OCI-LY1 (cell line): ENCODE measurements around the gene ZBTB16.

Experiments
- H2AFZ ChIP-seq: fragments of 200-600 bp; sonication (generic), shearing (Covaris generic); 2 replicates; pipeline ENCODE4 v1.6.0; 2014; ENCODE audit warnings: antibody characterized with exemption, mild to moderate bottlenecking, low read length
- H3F3A ChIP-seq: fragments of 200-600 bp; sonication (generic), shearing (Covaris generic); 2 replicates; pipeline ENCODE4 v1.6.0; 2014; ENCODE audit warnings: mild to moderate bottlenecking, antibody characterized with exemption, low read length, moderate library complexity; ENCODE audit not compliant: insufficient read depth
- H3K27ac ChIP-seq: fragments of 200-600 bp; sonication (generic); 2 replicates; pipeline ENCODE4 v1.5.1; 2014; ENCODE audit warnings: low read length, mixed run types, mild to moderate bottlenecking, low read depth; ENCODE audit not compliant: poor library complexity, severe bottlenecking
- H3K27me3 ChIP-seq: fragments of 200-600 bp; sonication (generic); 2 replicates; pipeline ENCODE4 v1.6.0; 2014; ENCODE audit warnings: antibody characterized with exemption, mild to moderate bottlenecking, low read length, moderate library complexity; ENCODE audit not compliant: insufficient read depth
- H3K36me3 ChIP-seq: fragments of 200-600 bp; sonication (generic); 2 replicates; pipeline ENCODE4 v1.6.1; 2014; ENCODE audit warnings: mild to moderate bottlenecking, antibody characterized with exemption, low read length, moderate library complexity, mixed read lengths; ENCODE audit not compliant: insufficient read depth
- H3K4me1 ChIP-seq: fragments of 200-600 bp; sonication (generic); 2 replicates; pipeline ENCODE4 v1.5.1; 2014; ENCODE audit warnings: mild to moderate bottlenecking, low read length, moderate library complexity; ENCODE audit not compliant: insufficient read depth, severe bottlenecking
- H3K4me2 ChIP-seq: fragments of 200-600 bp; sonication (generic), shearing (Covaris generic); 2 replicates; pipeline ENCODE4 v1.6.1; 2014; ENCODE audit warnings: low read length
- H3K4me3 ChIP-seq: fragments of 200-600 bp; sonication (generic); 2 replicates; pipeline ENCODE4 v1.5.1; 2014; ENCODE audit warnings: low read length, low read depth, mild to moderate bottlenecking, mixed read lengths; ENCODE audit not compliant: poor library complexity, severe bottlenecking
- H3K79me2 ChIP-seq: fragments of 200-600 bp; shearing (Covaris generic); 2 replicates; pipeline ENCODE4 v1.6.1; 2016; ENCODE audit warnings: mixed run types, low read length, mixed read lengths; ENCODE audit not compliant: insufficient read depth
- H3K9ac ChIP-seq: fragments of 200-600 bp; sonication (generic), shearing (Covaris generic); 2 replicates; pipeline ENCODE4 v1.6.1; 2014; ENCODE audit warnings: mild to moderate bottlenecking, low read length, mixed read lengths
- H3K9me2 ChIP-seq: fragments of 200-600 bp; sonication (generic), shearing (Covaris generic); 2 replicates; pipeline ENCODE4 v1.6.1; 2014; ENCODE audit warnings: low read depth, mild to moderate bottlenecking, low read length, mixed read lengths
- H3K9me3 ChIP-seq: fragments of 200-600 bp; shearing (Covaris generic); 2 replicates; pipeline ENCODE4 v1.6.1; 2014; ENCODE audit warnings: low read length, mixed read lengths
- H4K20me1 ChIP-seq: fragments of 200-600 bp; sonication (generic), shearing (Covaris generic); 2 replicates; pipeline ENCODE4 v1.6.0; 2016; ENCODE audit warnings: mild to moderate bottlenecking, low read length; ENCODE audit not compliant: insufficient read depth
- EZH2 ChIP-seq: fragments of 200-600 bp; sonication (generic), shearing (Covaris generic); IDR thresholded peaks from 2 replicates; pipeline ENCODE4 v1.8.0; 2017; ENCODE audit warnings: borderline replicate concordance, mixed run types, mild to moderate bottlenecking, antibody characterized with exemption, low read length, moderate library complexity, mixed read lengths
- TF ChIP-seq, protein P1 (sequence below): fragments of 200-600 bp; sonication (generic), shearing (Covaris generic); IDR thresholded peaks from 2 replicates; pipeline ENCODE4 v1.5.1; 2017; ENCODE audit warnings: mild to moderate bottlenecking, antibody characterized with exemption, low read length, moderate library complexity, mixed read lengths

ZBTB16 gene

DNA sequence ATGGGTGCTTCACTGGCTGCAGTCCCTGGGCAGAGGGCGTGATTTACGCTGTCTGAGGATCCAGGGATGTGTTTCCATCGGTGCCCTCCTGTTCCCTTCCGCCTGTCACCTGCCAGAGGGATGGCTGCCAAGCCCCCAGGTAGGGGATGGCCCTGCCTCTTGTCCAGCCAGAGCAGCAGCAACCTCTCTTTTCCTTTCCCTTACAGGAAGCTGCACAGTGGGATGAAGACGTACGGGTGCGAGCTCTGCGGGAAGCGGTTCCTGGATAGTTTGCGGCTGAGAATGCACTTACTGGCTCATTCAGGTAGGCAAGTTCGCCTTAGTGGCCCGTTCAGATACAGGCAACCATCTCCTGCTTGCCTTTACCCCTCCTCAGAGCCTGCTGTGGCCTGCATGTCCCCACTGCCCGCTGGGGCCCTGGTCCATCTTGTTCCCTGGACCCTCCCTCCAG lies 96.6 kb downstream of the ZBTB16 start:
- Histone ChIP-seq H3K9me2 (no peaks in the 10 kb centered on the region), H3K27ac (no peak overlapping the region), H3K36me3 (no peaks in the 10 kb centered on the region), H3K27me3 (no peaks in the 10 kb centered on the region), H3K9me3 (no peaks in the 10 kb centered on the region), H3K79me2 (no peaks in the 10 kb centered on the region), H3K4me2 (no peak overlapping the region), H3K4me1 (peaks cover 33% of the 10 kb centered on the region), H3K9ac (no peak overlapping the region), H3K4me3 (no peak overlapping the region), H2AFZ (no peak overlapping the region), H3F3A (no peaks in the 10 kb centered on the region), H4K20me1 (no peaks in the 10 kb centered on the region)
- no peak for TF ChIP-seq EZH2
- TF ChIP-seq, protein P1, sequence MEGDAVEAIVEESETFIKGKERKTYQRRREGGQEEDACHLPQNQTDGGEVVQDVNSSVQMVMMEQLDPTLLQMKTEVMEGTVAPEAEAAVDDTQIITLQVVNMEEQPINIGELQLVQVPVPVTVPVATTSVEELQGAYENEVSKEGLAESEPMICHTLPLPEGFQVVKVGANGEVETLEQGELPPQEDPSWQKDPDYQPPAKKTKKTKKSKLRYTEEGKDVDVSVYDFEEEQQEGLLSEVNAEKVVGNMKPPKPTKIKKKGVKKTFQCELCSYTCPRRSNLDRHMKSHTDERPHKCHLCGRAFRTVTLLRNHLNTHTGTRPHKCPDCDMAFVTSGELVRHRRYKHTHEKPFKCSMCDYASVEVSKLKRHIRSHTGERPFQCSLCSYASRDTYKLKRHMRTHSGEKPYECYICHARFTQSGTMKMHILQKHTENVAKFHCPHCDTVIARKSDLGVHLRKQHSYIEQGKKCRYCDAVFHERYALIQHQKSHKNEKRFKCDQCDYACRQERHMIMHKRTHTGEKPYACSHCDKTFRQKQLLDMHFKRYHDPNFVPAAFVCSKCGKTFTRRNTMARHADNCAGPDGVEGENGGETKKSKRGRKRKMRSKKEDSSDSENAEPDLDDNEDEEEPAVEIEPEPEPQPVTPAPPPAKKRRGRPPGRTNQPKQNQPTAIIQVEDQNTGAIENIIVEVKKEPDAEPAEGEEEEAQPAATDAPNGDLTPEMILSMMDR = no peak

DNA sequence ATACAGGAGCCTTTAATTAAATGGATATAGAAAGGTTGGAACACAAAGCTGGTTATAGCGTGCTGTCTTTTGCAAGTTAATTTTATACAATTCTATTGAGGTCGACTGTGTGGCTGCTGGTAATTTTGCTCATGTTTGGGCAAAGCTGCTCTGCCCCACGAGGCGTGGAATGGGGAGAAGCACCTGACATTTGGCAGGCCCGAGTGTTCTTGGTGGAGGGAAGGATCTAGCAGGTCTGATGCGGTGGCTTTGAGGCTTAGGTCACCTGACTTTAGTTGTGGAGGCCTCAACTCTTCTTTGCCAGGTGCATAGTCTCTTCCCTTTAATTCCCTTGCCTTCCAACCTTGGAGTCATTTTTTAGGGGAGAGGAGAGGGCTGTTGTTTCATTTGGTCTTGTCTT lies 97.3 kb downstream of the ZBTB16 start:
- no peaks in the 10 kb centered on the region for H4K20me1 ChIP-seq
- TF ChIP-seq, protein P1 = no peak
- no peak for TF ChIP-seq EZH2
- peaks cover 40% of the 10 kb centered on the region for H3K4me1 ChIP-seq
- H3K9me2 ChIP-seq = no peaks in the 10 kb centered on the region
- no peak overlapping the region for H3K27ac ChIP-seq
- no peak overlapping the region for H3K9ac ChIP-seq
- no peaks in the 10 kb centered on the region for H3K9me3 ChIP-seq
- no peak overlapping the region for H3K4me3 ChIP-seq
- no peak overlapping the region for H2AFZ ChIP-seq
- H3F3A ChIP-seq = no peaks in the 10 kb centered on the region
- H3K27me3 ChIP-seq = no peaks in the 10 kb centered on the region
- H3K4me2 ChIP-seq = no peak overlapping the region
- no peaks in the 10 kb centered on the region for H3K79me2 ChIP-seq
- no peaks in the 10 kb centered on the region for H3K36me3 ChIP-seq

DNA sequence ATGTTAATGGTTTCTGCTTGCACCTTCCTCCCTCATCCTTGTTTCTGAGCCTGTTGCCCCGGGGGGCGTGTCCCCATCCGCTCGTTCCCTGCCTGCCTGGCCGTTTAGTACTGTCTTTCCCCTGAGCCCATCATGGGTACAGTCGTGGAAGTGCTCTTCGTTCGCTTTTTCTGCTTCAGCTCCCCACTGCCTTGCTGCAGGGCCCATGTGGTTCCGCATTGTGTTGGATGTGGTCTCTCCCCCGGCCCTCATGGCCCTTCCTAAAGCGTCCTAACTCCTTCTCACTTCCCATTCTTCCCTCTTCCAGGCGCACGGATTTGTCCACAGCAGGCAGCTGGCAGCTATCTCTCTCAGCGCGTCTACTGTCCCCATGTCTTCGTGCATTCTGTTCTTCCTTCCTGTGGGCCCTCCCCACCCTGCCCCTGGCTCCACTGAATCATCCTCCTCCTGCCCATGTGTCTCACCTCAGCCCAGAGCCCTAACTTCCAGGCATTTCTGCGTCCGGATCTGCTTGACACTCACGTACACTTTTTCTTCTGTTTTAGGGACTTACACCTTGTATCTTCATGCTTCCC lies 98.1 kb downstream of the ZBTB16 start:
- Histone ChIP-seq H3K4me1 (peaks cover 46% of the 10 kb centered on the region), H4K20me1 (no peaks in the 10 kb centered on the region), H3K27me3 (no peaks in the 10 kb centered on the region), H3K9me3 (no peaks in the 10 kb centered on the region), H3K36me3 (no peaks in the 10 kb centered on the region), H3K4me2 (no peak overlapping the region), H3K27ac (no peak overlapping the region), H3K79me2 (no peaks in the 10 kb centered on the region), H3K9me2 (no peaks in the 10 kb centered on the region), H2AFZ (no peak overlapping the region), H3K9ac (no peak overlapping the region), H3F3A (no peaks in the 10 kb centered on the region), H3K4me3 (no peak overlapping the region)
- TF ChIP-seq EZH2 = no peak
- TF ChIP-seq, protein P1 = no peak
